Measurements from ENCODE around the gene LYG2.

DNA sequence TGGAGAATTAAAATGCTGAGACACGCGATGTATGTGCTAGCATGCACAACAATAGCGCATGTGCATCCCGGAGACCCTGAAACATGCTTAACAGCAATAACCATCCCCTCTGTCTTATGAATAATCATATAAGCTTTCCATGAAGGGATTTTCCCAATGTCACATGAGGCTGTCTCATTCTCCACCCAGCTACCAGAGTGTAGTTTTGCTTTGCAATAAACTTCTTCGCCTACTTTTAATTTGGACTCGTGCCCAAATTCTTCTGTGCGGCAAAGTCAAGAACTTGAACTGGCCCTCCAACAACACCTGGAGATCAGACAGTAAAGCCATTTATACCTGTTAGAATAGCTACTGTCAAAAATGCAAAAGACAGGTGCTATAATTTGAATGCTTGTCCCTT, 30.1 kb upstream of the LYG2 start:
- TF ChIP-seq, protein P1, sequence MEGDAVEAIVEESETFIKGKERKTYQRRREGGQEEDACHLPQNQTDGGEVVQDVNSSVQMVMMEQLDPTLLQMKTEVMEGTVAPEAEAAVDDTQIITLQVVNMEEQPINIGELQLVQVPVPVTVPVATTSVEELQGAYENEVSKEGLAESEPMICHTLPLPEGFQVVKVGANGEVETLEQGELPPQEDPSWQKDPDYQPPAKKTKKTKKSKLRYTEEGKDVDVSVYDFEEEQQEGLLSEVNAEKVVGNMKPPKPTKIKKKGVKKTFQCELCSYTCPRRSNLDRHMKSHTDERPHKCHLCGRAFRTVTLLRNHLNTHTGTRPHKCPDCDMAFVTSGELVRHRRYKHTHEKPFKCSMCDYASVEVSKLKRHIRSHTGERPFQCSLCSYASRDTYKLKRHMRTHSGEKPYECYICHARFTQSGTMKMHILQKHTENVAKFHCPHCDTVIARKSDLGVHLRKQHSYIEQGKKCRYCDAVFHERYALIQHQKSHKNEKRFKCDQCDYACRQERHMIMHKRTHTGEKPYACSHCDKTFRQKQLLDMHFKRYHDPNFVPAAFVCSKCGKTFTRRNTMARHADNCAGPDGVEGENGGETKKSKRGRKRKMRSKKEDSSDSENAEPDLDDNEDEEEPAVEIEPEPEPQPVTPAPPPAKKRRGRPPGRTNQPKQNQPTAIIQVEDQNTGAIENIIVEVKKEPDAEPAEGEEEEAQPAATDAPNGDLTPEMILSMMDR (IDR thresholded peaks at IDR 0.05; ENCODE audit: poor library complexity) = no peak
- no peak for TF ChIP-seq EZH2 (IDR thresholded peaks at IDR 0.05; ENCODE audit: borderline replicate concordance)
- no peak for TF ChIP-seq EZH2phosphoT487 (IDR thresholded peaks at IDR 0.05; ENCODE audit: low read depth, severe bottlenecking, unreplicated experiment)

Data from hepatocyte (in vitro differentiated cells).